22Rv1 (cell line): ENCODE data around the gene KLF13.

Experiments
- ZFX ChIP-seq: fragments of 450-650 bp; IDR thresholded peaks from 2 replicates; pipeline ENCODE4 v1.6.1; 2017; ENCODE audit warnings: antibody characterized with exemption, borderline replicate concordance
- TF ChIP-seq, protein P1 (sequence below): fragments of 450-650 bp; IDR thresholded peaks from 2 replicates; pipeline ENCODE4 v1.5.1; 2017; ENCODE audit warnings: mild to moderate bottlenecking

- TF ChIP-seq, protein P1, sequence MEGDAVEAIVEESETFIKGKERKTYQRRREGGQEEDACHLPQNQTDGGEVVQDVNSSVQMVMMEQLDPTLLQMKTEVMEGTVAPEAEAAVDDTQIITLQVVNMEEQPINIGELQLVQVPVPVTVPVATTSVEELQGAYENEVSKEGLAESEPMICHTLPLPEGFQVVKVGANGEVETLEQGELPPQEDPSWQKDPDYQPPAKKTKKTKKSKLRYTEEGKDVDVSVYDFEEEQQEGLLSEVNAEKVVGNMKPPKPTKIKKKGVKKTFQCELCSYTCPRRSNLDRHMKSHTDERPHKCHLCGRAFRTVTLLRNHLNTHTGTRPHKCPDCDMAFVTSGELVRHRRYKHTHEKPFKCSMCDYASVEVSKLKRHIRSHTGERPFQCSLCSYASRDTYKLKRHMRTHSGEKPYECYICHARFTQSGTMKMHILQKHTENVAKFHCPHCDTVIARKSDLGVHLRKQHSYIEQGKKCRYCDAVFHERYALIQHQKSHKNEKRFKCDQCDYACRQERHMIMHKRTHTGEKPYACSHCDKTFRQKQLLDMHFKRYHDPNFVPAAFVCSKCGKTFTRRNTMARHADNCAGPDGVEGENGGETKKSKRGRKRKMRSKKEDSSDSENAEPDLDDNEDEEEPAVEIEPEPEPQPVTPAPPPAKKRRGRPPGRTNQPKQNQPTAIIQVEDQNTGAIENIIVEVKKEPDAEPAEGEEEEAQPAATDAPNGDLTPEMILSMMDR = no peak
- no peak for TF ChIP-seq ZFX
Measured at GRCh38 chr15:31384568-31384967, 57.9 kb downstream of the KLF13 start.
